HCT116 (cell line): ENCODE results near the gene BIN2. TPM values are rescaled to one million over a fixed set of nuclear protein-coding genes. Genes with fewer than 3 reads are reported as not detected.

ENCODE experiments used
- ATAC-seq: fragments of 200-7000 bp; cut with Tn5 transposase; 2 replicates; pipeline ENCODE4 v1.9.1; 2020; ENCODE audit warnings: mild to moderate bottlenecking, moderate library complexity
- BruUV-seq: library from RNA; stranded (reverse); fragments of 400-500 nt; replicated peaks from 2 replicates; lab custom pipeline; 2021; lab: Mats Ljungman, UMichigan
- CTCF ChIA-PET: fragments of 300-600 bp; sonication (Branson Sonifier 250); formaldehyde crosslinking; loops from one replicate; lab custom pipeline; 2021; ENCODE audit warnings: antibody characterized with exemption; lab: Charles Lee
- POLR2A ChIA-PET: fragments of 300-600, 350-600 bp; sonication (Branson Sonifier 250); formaldehyde crosslinking; loops from one replicate; lab custom pipeline; 2021; ENCODE audit warnings: antibody characterized with exemption; lab: Charles Lee
- RAD21 ChIA-PET, 2 experiments: fragments of 300-600 bp; sonication (Branson Sonifier 250); formaldehyde crosslinking; loops; one replicate each; lab custom pipeline; 2023; ENCODE audit warnings: low total read pairs in 2 of 2; ENCODE audit not compliant: uncharacterized antibody in 2 of 2, unreplicated experiment in 2 of 2, low non-redundant PET in 1 of 2; lab: Charles Lee
- DNase-seq: peaks from one replicate; pipeline ENCODE4 v3.0.0-alpha.2; 2010; ENCODE audit warnings: low read depth, low spot score
- H2AFZ ChIP-seq: fragments of 200-600 bp; shearing (Covaris generic), sonication (generic); 2 replicates; pipeline ENCODE4 v1.6.1; 2017; ENCODE audit warnings: low read depth, mixed run types, mixed read lengths, antibody characterized with exemption, low read length; ENCODE audit not compliant: poor library complexity, severe bottlenecking
- H3K27ac ChIP-seq: 2 replicates; pipeline ENCODE4 v1.5.1; 2012; ENCODE audit warnings: low read depth, low read length
- H3K27me3 ChIP-seq: fragments of 200-600 bp; sonication (generic); 2 replicates; pipeline ENCODE4 v1.6.1; 2016; ENCODE audit warnings: mixed run types, low read length, mixed read lengths; ENCODE audit not compliant: insufficient read depth
- H3K36me3 ChIP-seq, 2 experiments: fragments of 200-500 bp in 1 of 2; fragments of 200-600 bp in 1 of 2; sonication (Bioruptor generic) in 1 of 2; sonication (generic) in 1 of 2; 2 replicates each; pipeline versions ENCODE4 v1.5.1 to v1.6.1; 2014 to 2016; ENCODE audit warnings: low read length in 2 of 2, inconsistent platforms in 1 of 2, mixed read lengths in 1 of 2, mixed run types in 1 of 2; ENCODE audit not compliant: insufficient read depth in 2 of 2, control insufficient read depth in 1 of 2
- H3K4me1 ChIP-seq, 2 experiments: fragments of 200-600 bp in 1 of 2; sonication (generic) in 1 of 2; 2 replicates each; pipeline versions ENCODE4 v1.5.1 to v1.6.1; 2012 to 2017; ENCODE audit warnings: low read length in 2 of 2, inconsistent platforms in 1 of 2, mild to moderate bottlenecking in 1 of 2, mixed read lengths in 1 of 2, mixed run types in 1 of 2, moderate library complexity in 1 of 2; ENCODE audit not compliant: insufficient read depth in 2 of 2, control insufficient read depth in 1 of 2
- H3K4me2 ChIP-seq: fragments of 200-600 bp; sonication (generic); 2 replicates; pipeline ENCODE4 v1.6.1; 2017; ENCODE audit warnings: mixed run types, low read length, mixed read lengths
- H3K4me3 ChIP-seq, 2 experiments: fragments of 200-600 bp in 1 of 2; sonication (generic) in 1 of 2; replicated peaks in 1 of 2; 2 replicates each; pipeline ENCODE4 v1.5.1; 2011 to 2016; ENCODE audit warnings: low read length in 2 of 2, control low read depth in 1 of 2, low read depth in 1 of 2, mild to moderate bottlenecking in 1 of 2, mixed read lengths in 1 of 2, mixed run types in 1 of 2
- H3K79me2 ChIP-seq: fragments of 200-600 bp; sonication (generic); 2 replicates; pipeline ENCODE4 v1.6.1; 2017; ENCODE audit warnings: mild to moderate bottlenecking, mixed run types, low read length, moderate library complexity, mixed read lengths; ENCODE audit not compliant: insufficient read depth
- H3K9ac ChIP-seq: fragments of 200-600 bp; sonication (generic); 2 replicates; pipeline ENCODE4 v1.6.1; 2016; ENCODE audit warnings: low read length, mixed read lengths
- H3K9me2 ChIP-seq: fragments of 200-600 bp; sonication (generic), shearing (Covaris generic); 2 replicates; pipeline ENCODE4 v1.6.1; 2017; ENCODE audit warnings: mixed run types, mild to moderate bottlenecking, moderate library complexity; ENCODE audit not compliant: insufficient read depth
- H3K9me3 ChIP-seq, 2 experiments: fragments of 200-500 bp in 1 of 2; fragments of 200-600 bp in 1 of 2; sonication (Bioruptor generic) in 1 of 2; sonication (generic) in 1 of 2; 2 replicates each; pipeline ENCODE4 v1.6.1; 2014 to 2017; ENCODE audit warnings: low read length in 2 of 2, mixed read lengths in 2 of 2, inconsistent platforms in 1 of 2, low read depth in 1 of 2, mild to moderate bottlenecking in 1 of 2, mixed run types in 1 of 2, moderate library complexity in 1 of 2; ENCODE audit not compliant: control insufficient read depth in 1 of 2, insufficient read depth in 1 of 2
- H4K20me1 ChIP-seq: fragments of 200-600 bp; sonication (generic), shearing (Covaris generic); 2 replicates; pipeline ENCODE4 v1.6.1; 2017; ENCODE audit warnings: mixed run types, mild to moderate bottlenecking, moderate library complexity; ENCODE audit not compliant: insufficient read depth
- ATF3 ChIP-seq: IDR thresholded peaks from 2 replicates; pipeline ENCODE4 v1.6.1; 2012
- CBX3 ChIP-seq: IDR thresholded peaks from 2 replicates; pipeline ENCODE4 v1.6.1; 2012; ENCODE audit warnings: low read depth
- CEBPB ChIP-seq: IDR thresholded peaks from 2 replicates; pipeline ENCODE4 v1.6.1; 2012; ENCODE audit warnings: low read depth
- EZH2phosphoT487 ChIP-seq: fragments of 200-600 bp; IDR thresholded peaks from 2 replicates; pipeline ENCODE4 v1.6.1; 2018; ENCODE audit warnings: antibody characterized with exemption, borderline replicate concordance
- MAX ChIP-seq: IDR thresholded peaks from 2 replicates; pipeline ENCODE4 v1.6.1; 2012
- POLR2A ChIP-seq: IDR thresholded peaks from 2 replicates; pipeline ENCODE4 v1.7.0; 2011; ENCODE audit warnings: borderline replicate concordance; ENCODE audit not compliant: insufficient read depth, insufficient read length; ENCODE audit errors: extremely low read depth
- POLR2AphosphoS5 ChIP-seq: IDR thresholded peaks from 2 replicates; pipeline ENCODE4 v1.6.1; 2011; ENCODE audit warnings: mild to moderate bottlenecking, low read depth, low read length, moderate library complexity
- REST ChIP-seq: IDR thresholded peaks from 2 replicates; pipeline ENCODE4 v1.6.1; 2012; ENCODE audit warnings: low read depth
- SIN3A ChIP-seq: IDR thresholded peaks from 2 replicates; pipeline ENCODE4 v1.6.1; 2012; ENCODE audit warnings: low read depth
- TCF7L2 ChIP-seq: IDR thresholded peaks from 2 replicates; pipeline ENCODE4 v1.7.0; 2011; ENCODE audit warnings: borderline replicate concordance, inconsistent platforms; ENCODE audit not compliant: insufficient read depth, insufficient read length; ENCODE audit errors: extremely low read depth
- YY1 ChIP-seq: IDR thresholded peaks from 2 replicates; pipeline ENCODE4 v1.6.1; 2011; ENCODE audit warnings: low read length, low read depth, moderate library complexity, mild to moderate bottlenecking; ENCODE audit not compliant: insufficient replicate concordance; ENCODE audit errors: extremely low read depth
- ZFX ChIP-seq: fragments of 450-650 bp; IDR thresholded peaks from 2 replicates; pipeline ENCODE4 v1.6.1; 2017
- ZNF274 ChIP-seq: fragments of 200-500 bp; sonication (Bioruptor generic); IDR thresholded peaks from 2 replicates; pipeline ENCODE4 v1.6.1; 2014; ENCODE audit warnings: mild to moderate bottlenecking, low read depth, low read length, inconsistent platforms
- intact Hi-C: fragments of 100-400 bp; cut with micrococcal nuclease; formaldehyde crosslinking; loops from 2 replicates; pipeline ENCODE4 v1.10.0; 2022
- total RNA-seq: library from RNA; stranded (reverse); gene quantifications from one replicate; pipeline ENCODE4 v1.2.1, GENCODE V29; 2021; ENCODE audit not compliant: unreplicated experiment

BIN2 gene
- total RNA-seq, 1 experiment from 2014 or later: 0.22 TPM

- ChIA-PET POLR2A (no interaction called here), RAD21 (no interaction called here), CTCF (no interaction called here)
- Histone ChIP-seq H2AFZ (no peak overlapping the region), H3K4me2 (no peak overlapping the region), H3K36me3 (peaks cover 0 to 7% of the 10 kb centered on the region in 2 experiments; a peak in 1 of 4 replicates), H3K79me2 (no peaks in the 10 kb centered on the region), H3K4me3 (no peak overlapping the region), H3K4me1 (peaks cover 0 to under 1% of the 10 kb centered on the region in 2 experiments; a peak in 1 of 4 replicates), H4K20me1 (no peaks in the 10 kb centered on the region), H3K9ac (no peak overlapping the region), H3K9me2 (no peaks in the 10 kb centered on the region), H3K27ac (no peak overlapping the region), H3K9me3 (no peaks in the 10 kb centered on the region), H3K27me3 (no peaks in the 10 kb centered on the region)
- no peak for DNase-seq
- no peak for ATAC-seq
- intact Hi-C loops: no loop called here
- no TSS peak for BruUV-seq
- TF ChIP-seq POLR2AphosphoS5 (no peak), ZFX (no peak), REST (no peak)
- TF ChIP-seq, all 23 proteins: peak for 0
Measured at GRCh38 chr12:51365276-51365675, 41.3 kb upstream of the BIN2 start.

- peaks cover 0 to 7% of the 10 kb centered on the region in 2 experiments; a peak in 1 of 4 replicates for H3K36me3 ChIP-seq
- DNase-seq: no peak
- no peak overlapping the region for H3K4me2 ChIP-seq
- no peaks in the 10 kb centered on the region for H3K27me3 ChIP-seq
- no peak overlapping the region for H2AFZ ChIP-seq
- no peaks in the 10 kb centered on the region for H3K9me2 ChIP-seq
- H3K9ac ChIP-seq: no peak overlapping the region
- POLR2A ChIA-PET: no interaction called here
- no peak overlapping the region for H3K4me3 ChIP-seq
- no peaks in the 10 kb centered on the region for H3K4me1 ChIP-seq
- H3K9me3 ChIP-seq: no peaks in the 10 kb centered on the region
- TF ChIP-seq CBX3: no peak
- TF ChIP-seq POLR2A: no peak
- TF ChIP-seq SIN3A: no peak
- TF ChIP-seq YY1: no peak
- no peak for TF ChIP-seq REST
- no peak for TF ChIP-seq CEBPB
- no peak for TF ChIP-seq EZH2phosphoT487
- no peak for TF ChIP-seq ZNF274
- TF ChIP-seq TCF7L2: no peak
- no peak for TF ChIP-seq ATF3
- TF ChIP-seq MAX: no peak
- no peak for TF ChIP-seq POLR2AphosphoS5
- H3K79me2 ChIP-seq: no peaks in the 10 kb centered on the region
- no peak for ATAC-seq
- intact Hi-C loops: no loop called here
- H4K20me1 ChIP-seq: no peaks in the 10 kb centered on the region
- no peak overlapping the region for H3K27ac ChIP-seq
- RAD21 ChIA-PET: no interaction called here
- no TSS peak for BruUV-seq
- CTCF ChIA-PET: no interaction called here
Measured at GRCh38 chr12:51364001-51364400, 40.0 kb upstream of the BIN2 start.
